ENCODE measurements around the gene DGKA. TPM values are rescaled to one million over a fixed set of nuclear protein-coding genes. Genes with fewer than 3 reads are reported as not detected.
"Not testable (repeated sequence)": the region's sequence is repeated elsewhere in the genome, so short reads cannot be mapped to it uniquely, and the experiment has no call there.

Gene DGKA
- total RNA-seq, 1 experiment from 2014 or later, result 27.2 TPM

DNA sequence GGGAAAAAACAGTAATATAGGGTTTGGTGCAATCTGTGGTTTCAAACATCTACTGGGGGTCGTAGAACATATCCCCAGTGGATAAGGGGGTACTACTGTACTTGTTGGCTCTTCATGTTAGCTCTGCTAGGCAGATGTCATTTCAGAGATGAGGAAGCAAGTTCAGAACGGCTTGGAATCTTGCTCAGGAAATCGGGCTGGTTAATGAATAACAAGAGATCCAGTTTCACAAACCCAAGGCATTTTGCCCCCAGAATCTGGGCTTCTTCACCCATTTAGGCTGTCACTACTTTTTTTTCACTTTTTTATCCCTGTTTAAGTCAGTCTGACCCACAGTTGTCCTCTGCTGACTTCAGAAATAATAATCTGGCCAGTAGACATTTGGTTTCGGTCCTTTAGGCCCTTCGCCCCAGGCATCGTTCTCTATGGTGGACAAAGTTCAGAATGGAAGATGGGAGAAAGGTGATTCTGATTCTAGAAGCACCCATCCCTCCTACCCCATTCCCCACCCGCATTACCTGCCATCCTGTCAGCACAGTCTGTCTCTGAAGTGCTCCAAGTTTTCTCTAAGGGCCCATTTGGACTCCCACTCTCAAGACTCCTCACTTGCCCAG lies 70.6 kb downstream of the DGKA start:
- no peak overlapping the region for H3K4me3 ChIP-seq (ENCODE audit: low read length)
- BruUV-seq (replicated peaks), result no TSS peak
- peaks cover 2% of the 10 kb centered on the region; the same call in 1 of the 2 replicates for H3K36me3 ChIP-seq (ENCODE audit: low read depth, low read length)
- no peaks in the 10 kb centered on the region for H3F3A ChIP-seq (ENCODE audit: low read length, unreplicated experiment)
- intact Hi-C loops (cut with micrococcal nuclease), result no loop called here
- no peaks in the 10 kb centered on the region for H4K20me1 ChIP-seq (ENCODE audit: low read length)
- TF ChIP-seq, protein P1, sequence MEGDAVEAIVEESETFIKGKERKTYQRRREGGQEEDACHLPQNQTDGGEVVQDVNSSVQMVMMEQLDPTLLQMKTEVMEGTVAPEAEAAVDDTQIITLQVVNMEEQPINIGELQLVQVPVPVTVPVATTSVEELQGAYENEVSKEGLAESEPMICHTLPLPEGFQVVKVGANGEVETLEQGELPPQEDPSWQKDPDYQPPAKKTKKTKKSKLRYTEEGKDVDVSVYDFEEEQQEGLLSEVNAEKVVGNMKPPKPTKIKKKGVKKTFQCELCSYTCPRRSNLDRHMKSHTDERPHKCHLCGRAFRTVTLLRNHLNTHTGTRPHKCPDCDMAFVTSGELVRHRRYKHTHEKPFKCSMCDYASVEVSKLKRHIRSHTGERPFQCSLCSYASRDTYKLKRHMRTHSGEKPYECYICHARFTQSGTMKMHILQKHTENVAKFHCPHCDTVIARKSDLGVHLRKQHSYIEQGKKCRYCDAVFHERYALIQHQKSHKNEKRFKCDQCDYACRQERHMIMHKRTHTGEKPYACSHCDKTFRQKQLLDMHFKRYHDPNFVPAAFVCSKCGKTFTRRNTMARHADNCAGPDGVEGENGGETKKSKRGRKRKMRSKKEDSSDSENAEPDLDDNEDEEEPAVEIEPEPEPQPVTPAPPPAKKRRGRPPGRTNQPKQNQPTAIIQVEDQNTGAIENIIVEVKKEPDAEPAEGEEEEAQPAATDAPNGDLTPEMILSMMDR (conservative IDR thresholded peaks at IDR 0.05; ENCODE audit: low read depth, low read length), result no peak
- TF ChIP-seq EZH2phosphoT487 (IDR thresholded peaks at IDR 0.05; ENCODE audit: borderline replicate concordance, low read length) (no peak), EZH2 (IDR thresholded peaks at IDR 0.05; ENCODE audit: low read length, unreplicated experiment) (no peak)
- no peaks in the 10 kb centered on the region for H3K9me2 ChIP-seq (replicated peaks; ENCODE audit: low read length)
- peaks cover 5% of the 10 kb centered on the region; the same call in 1 of the 2 replicates for H3K4me1 ChIP-seq (ENCODE audit: insufficient read depth, low read length)
- H3K9ac ChIP-seq (ENCODE audit: low read length), result no peak overlapping the region
- no peak for ATAC-seq
- no peak overlapping the region for H3K4me2 ChIP-seq (ENCODE audit: low read length)
- POLR2A ChIA-PET (ENCODE audit: unreplicated experiment), result no interaction called here
- peaks cover 12% of the 10 kb centered on the region for H3K79me2 ChIP-seq (ENCODE audit: low read length)
- H2AFZ ChIP-seq (ENCODE audit: low read length), result no peak overlapping the region
- DNase-seq, result no peak
- CTCF ChIA-PET, result no interaction called here
- H3K27ac ChIP-seq (ENCODE audit: low read length), result no peak overlapping the region
- H3K27me3 ChIP-seq (ENCODE audit: low read length), result no peaks in the 10 kb centered on the region
- no peaks in the 10 kb centered on the region for H3K9me3 ChIP-seq (ENCODE audit: low read length)

DNA sequence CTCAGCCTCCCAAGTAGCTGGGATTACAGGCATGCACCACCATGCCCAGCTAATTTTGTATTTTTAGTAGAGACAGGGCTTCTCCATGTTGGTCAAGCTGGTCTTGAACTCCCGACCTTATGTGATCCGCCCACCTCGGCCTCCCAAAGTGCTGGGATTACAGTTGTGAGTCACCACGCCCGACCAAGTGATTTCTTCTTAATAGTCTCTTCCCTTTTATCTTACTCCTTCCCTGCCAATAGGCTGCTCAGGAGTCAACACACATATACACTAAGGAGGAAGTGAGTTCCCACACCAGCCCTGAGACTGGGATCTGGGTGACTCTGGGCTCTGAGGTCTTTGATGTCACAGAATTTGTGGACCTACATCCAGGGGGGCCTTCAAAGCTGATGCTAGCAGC lies 72.4 kb downstream of the DGKA start:
- ATAC-seq; H3K79me2 ChIP-seq (ENCODE audit: low read length); CTCF ChIA-PET: not testable (repeated sequence)

More for the DNA sequence above, 72.4 kb downstream of the DGKA start:
- POLR2A ChIA-PET (ENCODE audit: unreplicated experiment); DNase-seq; H3F3A ChIP-seq (ENCODE audit: low read length, unreplicated experiment); intact Hi-C loops (cut with micrococcal nuclease); H3K27me3 ChIP-seq (ENCODE audit: low read length); H4K20me1 ChIP-seq (ENCODE audit: low read length); H3K4me1 ChIP-seq (ENCODE audit: insufficient read depth, low read length); H3K4me2 ChIP-seq (ENCODE audit: low read length); H3K36me3 ChIP-seq (ENCODE audit: low read depth, low read length); H3K9me3 ChIP-seq (ENCODE audit: low read length); H3K9ac ChIP-seq (ENCODE audit: low read length); H3K27ac ChIP-seq (ENCODE audit: low read length); H2AFZ ChIP-seq (ENCODE audit: low read length); H3K9me2 ChIP-seq (replicated peaks; ENCODE audit: low read length); H3K4me3 ChIP-seq (ENCODE audit: low read length); BruUV-seq (replicated peaks): not testable (repeated sequence)

Other genes starting within 250 kb of the DGKA start
- gene ITGA7, start 223.3 kb upstream of the DGKA start, total RNA-seq (2014; rRNA removed), result 4.4 and 9.7 TPM in 2 replicates
- 63.5 and 90.8 TPM in 2 replicates for gene BLOC1S1, start 215.1 kb upstream of the DGKA start, total RNA-seq (2014; rRNA removed)
- 4.6 and 5.1 TPM in 2 replicates for gene RDH5, start 210.8 kb upstream of the DGKA start, total RNA-seq (2014; rRNA removed)
- 784 and 869 TPM in 2 replicates for gene CD63, start 202.2 kb upstream of the DGKA start, total RNA-seq (2014; rRNA removed)
- gene GDF11, start 188.0 kb upstream of the DGKA start, total RNA-seq (2014; rRNA removed), result 7.1 and 17.4 TPM in 2 replicates
- gene SARNP, start 113.4 kb upstream of the DGKA start, total RNA-seq (2014; rRNA removed), result 103 and 108 TPM in 2 replicates
- 19.2 and 30.6 TPM in 2 replicates for gene ORMDL2, start 113.1 kb upstream of the DGKA start, total RNA-seq (2014; rRNA removed)
- gene DNAJC14, start 101.6 kb upstream of the DGKA start, total RNA-seq (2014; rRNA removed), result 45.1 and 47.4 TPM in 2 replicates
- gene MMP19, start 88.2 kb upstream of the DGKA start, total RNA-seq (2014; rRNA removed), result 0.04 and 0.17 TPM in 2 replicates
- gene PYM1, start 3.3 kb upstream of the DGKA start, total RNA-seq (2014; rRNA removed), result 39.0 and 42.9 TPM in 2 replicates
- 0.35 and 2.0 TPM in 2 replicates for gene PMEL, start 34.9 kb downstream of the DGKA start, total RNA-seq (2014; rRNA removed)
- gene CDK2, start 35.7 kb downstream of the DGKA start, total RNA-seq (2014; rRNA removed), result 63.0 and 68.2 TPM in 2 replicates
- gene RAB5B, start 42.9 kb downstream of the DGKA start, total RNA-seq (2014; rRNA removed), result 48.8 and 50.6 TPM in 2 replicates
- 18.0 and 33.9 TPM in 2 replicates for gene SUOX, start 66.1 kb downstream of the DGKA start, total RNA-seq (2014; rRNA removed)
- 1.0 and 2.8 TPM in 2 replicates for gene IKZF4, start 89.9 kb downstream of the DGKA start, total RNA-seq (2014; rRNA removed)
- gene RPS26, start 110.8 kb downstream of the DGKA start, total RNA-seq (2014; rRNA removed), result 183 and 320 TPM in 2 replicates
- 28.0 and 40.6 TPM in 2 replicates for gene ERBB3, start 149.0 kb downstream of the DGKA start, total RNA-seq (2014; rRNA removed)
- gene PA2G4, start 173.4 kb downstream of the DGKA start, total RNA-seq (2014; rRNA removed), result 391 and 406 TPM in 2 replicates
- gene RPL41, start 185.5 kb downstream of the DGKA start, total RNA-seq (2014; rRNA removed), result 3,106 and 3,551 TPM in 2 replicates
- 4.8 and 5.6 TPM in 2 replicates for gene ZC3H10, start 187.1 kb downstream of the DGKA start, total RNA-seq (2014; rRNA removed)
- 120 and 176 TPM in 2 replicates for gene ESYT1, start 197.1 kb downstream of the DGKA start, total RNA-seq (2014; rRNA removed)
- gene MYL6B, start 221.4 kb downstream of the DGKA start, total RNA-seq (2014; rRNA removed), result 153 and 178 TPM in 2 replicates
- gene MYL6, start 227.2 kb downstream of the DGKA start, total RNA-seq (2014; rRNA removed), result 1,385 and 1,597 TPM in 2 replicates

Data from PC-3 (cell line).